MM.1S (cell line): ENCODE measurements around the gene BCAP31.
A peak's percentile ranks its signal among the peaks of the same experiment; 100 is the strongest.

Source experiments
- DNase-seq: peaks from one replicate; pipeline ENCODE4 v3.0.0-alpha.2; 2015
- H2AFZ ChIP-seq: fragments of 300-600 bp; sonication (generic); 2 replicates; pipeline ENCODE4 v1.6.0; 2016; ENCODE audit warnings: antibody characterized with exemption, low read length
- H3F3A ChIP-seq: fragments of 300-600 bp; sonication (generic); 2 replicates; pipeline ENCODE4 v1.6.1; 2016; ENCODE audit warnings: mild to moderate bottlenecking, antibody characterized with exemption, low read length, moderate library complexity, mixed read lengths; ENCODE audit not compliant: insufficient read depth
- H3K27ac ChIP-seq: fragments of 300-600 bp; sonication (generic); 2 replicates; pipeline ENCODE4 v1.5.1; 2016; ENCODE audit warnings: mild to moderate bottlenecking, low read length
- H3K27me3 ChIP-seq: fragments of 300-600 bp; sonication (generic); replicated peaks from 2 replicates; pipeline ENCODE4 v1.6.0; 2016; ENCODE audit warnings: low read length; ENCODE audit not compliant: insufficient read depth
- H3K36me3 ChIP-seq: fragments of 300-600 bp; sonication (generic); replicated peaks from 2 replicates; pipeline ENCODE4 v1.6.1; 2016; ENCODE audit warnings: mild to moderate bottlenecking, low read length, mixed read lengths; ENCODE audit not compliant: insufficient read depth
- H3K4me1 ChIP-seq: fragments of 300-600 bp; sonication (generic); 2 replicates; pipeline ENCODE4 v1.6.1; 2016; ENCODE audit warnings: low read length, mixed read lengths
- H3K4me2 ChIP-seq: fragments of 300-600 bp; sonication (generic); 2 replicates; pipeline ENCODE4 v1.6.0; 2016; ENCODE audit warnings: low read depth, low read length
- H3K4me3 ChIP-seq: fragments of 300-600 bp; sonication (generic); 2 replicates; pipeline ENCODE4 v1.5.1; 2016; ENCODE audit warnings: low read length, mixed read lengths
- H3K79me2 ChIP-seq: fragments of 300-600 bp; sonication (generic); 2 replicates; pipeline ENCODE4 v1.6.1; 2016; ENCODE audit warnings: mixed run types, low read length, mixed read lengths
- H3K9ac ChIP-seq: fragments of 300-600 bp; sonication (generic); 2 replicates; pipeline ENCODE4 v1.6.1; 2016; ENCODE audit warnings: low read length, mixed read lengths
- H3K9me2 ChIP-seq: fragments of 300-600 bp; sonication (generic); replicated peaks from 2 replicates; pipeline ENCODE4 v1.6.1; 2016; ENCODE audit warnings: mild to moderate bottlenecking, low read length, mixed read lengths; ENCODE audit not compliant: insufficient read depth
- H3K9me3 ChIP-seq: fragments of 300-600 bp; sonication (generic); replicated peaks from 2 replicates; pipeline ENCODE4 v1.6.1; 2016; ENCODE audit warnings: mild to moderate bottlenecking, low read length, mixed read lengths; ENCODE audit not compliant: insufficient read depth
- H4K20me1 ChIP-seq: fragments of 300-600 bp; sonication (generic); 2 replicates; pipeline ENCODE4 v1.6.1; 2016; ENCODE audit warnings: mild to moderate bottlenecking, low read length, moderate library complexity, mixed read lengths; ENCODE audit not compliant: insufficient read depth
- EZH2 ChIP-seq: fragments of 300-600 bp; sonication (generic); optimal IDR thresholded peaks from 2 replicates; pipeline ENCODE3; 2017; ENCODE audit warnings: low read depth, mild to moderate bottlenecking, antibody characterized with exemption, low read length, mixed read lengths
- EZH2phosphoT487 ChIP-seq: fragments of 300-600 bp; sonication (generic); IDR thresholded peaks from 2 replicates; pipeline ENCODE4 v1.6.1; 2018; ENCODE audit warnings: antibody characterized with exemption, low read length
- TF ChIP-seq, protein P1 (sequence below): fragments of 300-600 bp; sonication (generic); IDR thresholded peaks from 2 replicates; pipeline ENCODE4 v1.5.1; 2016; ENCODE audit warnings: antibody characterized with exemption, low read length, mixed read lengths

The BCAP31 gene

DNA sequence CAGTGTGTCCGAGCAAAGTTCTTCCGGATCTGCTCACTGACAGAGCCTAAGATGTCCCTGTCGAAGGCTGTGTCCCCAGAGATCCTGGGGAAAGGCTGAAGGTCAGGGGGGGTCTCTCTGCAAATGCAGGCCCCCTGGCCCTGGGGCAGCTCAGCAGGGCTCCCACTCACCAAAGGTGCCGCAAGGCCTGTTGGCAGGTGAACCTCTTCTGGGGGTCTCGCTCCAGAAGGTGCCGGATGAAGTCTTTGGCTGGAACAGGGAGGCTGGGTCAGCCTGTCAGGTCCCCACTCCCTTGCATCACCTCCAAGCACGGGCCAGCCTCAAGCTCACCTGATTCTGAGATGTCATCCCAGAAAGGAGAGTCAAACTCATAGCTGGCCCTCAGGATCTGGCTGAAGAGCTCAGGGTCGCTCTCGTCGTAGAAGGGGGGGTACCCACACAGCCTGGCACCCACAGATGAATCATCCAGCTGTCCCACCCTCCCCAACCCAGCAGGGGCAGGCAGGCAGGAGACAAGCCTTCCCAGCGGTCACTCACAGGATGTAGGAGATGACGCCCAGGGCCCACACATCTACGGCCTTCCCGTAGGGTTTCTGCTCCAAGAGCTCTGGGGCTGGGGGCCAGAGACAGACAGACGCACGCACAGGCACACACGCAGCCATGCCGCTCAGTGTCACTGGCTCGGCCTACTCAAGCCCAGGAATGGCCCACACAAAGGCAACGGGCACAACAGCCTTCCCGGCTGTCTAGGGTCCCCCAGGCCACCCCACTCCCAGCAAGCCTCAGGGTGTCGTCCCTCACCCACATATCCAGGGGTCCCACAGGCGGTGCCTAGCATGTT, 53.2 kb downstream of the BCAP31 start:
- no peaks in the 10 kb centered on the region for H3F3A ChIP-seq

DNA sequence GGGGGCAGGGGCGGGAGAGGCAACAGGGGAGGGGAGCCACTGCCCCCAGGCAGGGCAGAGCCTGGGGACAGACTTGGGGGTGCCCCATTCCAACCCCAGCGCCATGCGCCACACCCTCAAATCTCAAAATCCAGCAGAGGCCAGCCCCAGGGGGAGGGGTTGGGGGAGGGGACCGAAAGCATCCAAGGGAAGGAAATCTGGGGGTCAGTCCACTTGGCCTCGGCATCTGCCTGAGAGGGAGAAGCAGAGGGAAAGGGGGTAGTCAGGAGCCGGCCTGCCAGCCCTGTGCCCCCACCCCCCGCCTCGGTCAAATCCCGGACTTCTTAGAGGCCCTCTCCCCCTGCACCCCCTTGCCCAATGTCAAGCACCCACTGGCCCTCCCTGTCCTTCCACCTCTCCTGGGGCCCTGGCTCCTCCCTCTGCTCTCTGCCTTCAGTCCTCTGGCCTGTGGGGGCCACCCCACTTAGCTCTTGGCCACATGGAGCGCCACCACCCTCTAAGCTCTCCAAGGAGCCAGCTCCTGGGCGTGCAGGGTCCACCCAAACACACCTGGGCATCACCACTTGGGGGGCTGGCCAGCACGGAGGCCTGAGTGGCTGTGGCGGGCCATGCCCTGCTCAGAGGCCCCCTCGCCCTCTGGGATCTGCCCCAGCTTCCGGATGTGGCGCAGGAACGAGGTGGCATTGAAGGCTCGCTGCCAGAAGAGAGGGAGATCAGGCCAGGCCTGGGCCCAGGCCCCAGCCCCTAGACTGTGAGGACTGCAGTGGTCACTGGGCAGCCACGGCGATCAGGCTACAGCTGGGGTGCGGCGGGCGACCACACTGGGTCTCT, 54.1 kb downstream of the BCAP31 start:
- no peaks in the 10 kb centered on the region for H3K4me1 ChIP-seq
- no peaks in the 10 kb centered on the region for H4K20me1 ChIP-seq
- TF ChIP-seq EZH2phosphoT487 (no peak), EZH2 (no peak)
- TF ChIP-seq, protein P1, sequence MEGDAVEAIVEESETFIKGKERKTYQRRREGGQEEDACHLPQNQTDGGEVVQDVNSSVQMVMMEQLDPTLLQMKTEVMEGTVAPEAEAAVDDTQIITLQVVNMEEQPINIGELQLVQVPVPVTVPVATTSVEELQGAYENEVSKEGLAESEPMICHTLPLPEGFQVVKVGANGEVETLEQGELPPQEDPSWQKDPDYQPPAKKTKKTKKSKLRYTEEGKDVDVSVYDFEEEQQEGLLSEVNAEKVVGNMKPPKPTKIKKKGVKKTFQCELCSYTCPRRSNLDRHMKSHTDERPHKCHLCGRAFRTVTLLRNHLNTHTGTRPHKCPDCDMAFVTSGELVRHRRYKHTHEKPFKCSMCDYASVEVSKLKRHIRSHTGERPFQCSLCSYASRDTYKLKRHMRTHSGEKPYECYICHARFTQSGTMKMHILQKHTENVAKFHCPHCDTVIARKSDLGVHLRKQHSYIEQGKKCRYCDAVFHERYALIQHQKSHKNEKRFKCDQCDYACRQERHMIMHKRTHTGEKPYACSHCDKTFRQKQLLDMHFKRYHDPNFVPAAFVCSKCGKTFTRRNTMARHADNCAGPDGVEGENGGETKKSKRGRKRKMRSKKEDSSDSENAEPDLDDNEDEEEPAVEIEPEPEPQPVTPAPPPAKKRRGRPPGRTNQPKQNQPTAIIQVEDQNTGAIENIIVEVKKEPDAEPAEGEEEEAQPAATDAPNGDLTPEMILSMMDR, result no peak
- H3K36me3 ChIP-seq, result no peaks in the 10 kb centered on the region
- H3F3A ChIP-seq, result no peaks in the 10 kb centered on the region
- H3K9me2 ChIP-seq, result no peaks in the 10 kb centered on the region
- H3K9ac ChIP-seq, result no peak overlapping the region
- H3K4me3 ChIP-seq, result no peak overlapping the region
- H3K9me3 ChIP-seq, result no peaks in the 10 kb centered on the region
- H3K27ac ChIP-seq, result no peak overlapping the region
- peaks cover 23% of the 10 kb centered on the region for H3K27me3 ChIP-seq
- H2AFZ ChIP-seq, result no peak overlapping the region
- H3K4me2 ChIP-seq, result no peak overlapping the region
- DNase-seq, result no peak
- no peaks in the 10 kb centered on the region for H3K79me2 ChIP-seq

More for the DNA sequence above, 53.2 kb downstream of the BCAP31 start:
- peaks cover 15% of the 10 kb centered on the region for H3K27me3 ChIP-seq
- no peaks in the 10 kb centered on the region for H3K9me2 ChIP-seq
- DNase-seq, result no peak
- no peaks in the 10 kb centered on the region for H3K9me3 ChIP-seq
- H4K20me1 ChIP-seq, result no peaks in the 10 kb centered on the region
- no peak overlapping the region for H3K9ac ChIP-seq
- no peak overlapping the region for H3K4me3 ChIP-seq
- no peak overlapping the region for H3K4me2 ChIP-seq
- no peaks in the 10 kb centered on the region for H3K36me3 ChIP-seq
- no peak overlapping the region for H2AFZ ChIP-seq
- TF ChIP-seq, protein P1, result no peak
- TF ChIP-seq EZH2, result no peak
- TF ChIP-seq EZH2phosphoT487, result no peak
- no peak overlapping the region for H3K27ac ChIP-seq
- H3K79me2 ChIP-seq, result no peaks in the 10 kb centered on the region
- H3K4me1 ChIP-seq, result no peaks in the 10 kb centered on the region

DNA sequence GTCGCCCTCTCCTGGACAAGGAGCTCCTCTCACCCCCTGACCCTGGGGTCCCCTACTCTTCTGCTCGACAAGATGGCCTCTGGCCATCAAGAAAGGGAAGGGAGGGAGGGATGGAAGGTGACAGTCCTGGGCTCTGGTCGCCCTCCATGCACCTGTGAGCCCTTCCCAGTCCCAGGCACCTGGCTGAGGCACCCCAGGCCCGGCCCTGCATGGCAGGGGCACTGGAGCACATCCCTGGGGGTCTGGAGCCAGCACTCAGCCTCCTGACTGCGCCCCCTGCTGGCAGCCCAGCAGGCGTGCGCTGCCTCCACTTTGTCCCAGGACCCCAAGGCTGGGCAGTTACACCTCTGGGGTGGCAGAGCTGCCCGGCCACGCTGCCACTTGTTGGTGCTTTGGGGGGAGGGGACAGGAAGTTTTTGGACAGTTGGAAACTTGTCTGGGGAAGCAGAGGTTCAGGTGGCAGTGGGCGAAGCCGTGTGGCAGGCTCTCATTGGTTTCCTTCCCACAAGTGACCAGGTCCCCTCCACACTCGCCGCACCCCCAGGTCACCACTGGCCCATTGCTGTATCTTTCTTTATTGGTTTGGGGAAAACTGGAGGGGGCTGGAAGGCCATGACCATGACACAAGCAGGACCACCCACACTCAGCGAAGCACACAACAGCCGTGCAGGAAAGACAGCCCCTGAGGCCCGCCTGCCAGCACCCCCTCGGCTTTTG, 54.9 kb downstream of the BCAP31 start:
- Histone ChIP-seq H3K36me3 (no peaks in the 10 kb centered on the region), H3F3A (no peaks in the 10 kb centered on the region), H3K4me3 (no peak overlapping the region), H3K4me1 (no peaks in the 10 kb centered on the region), H3K9ac (no peak overlapping the region), H3K79me2 (no peaks in the 10 kb centered on the region), H3K9me3 (no peaks in the 10 kb centered on the region), H3K27ac (no peak overlapping the region), H3K4me2 (no peak overlapping the region), H3K9me2 (no peaks in the 10 kb centered on the region), H4K20me1 (no peaks in the 10 kb centered on the region), H2AFZ (no peak overlapping the region), H3K27me3 (peaks cover 31% of the 10 kb centered on the region)
- DNase-seq, result peak; percentile 10
- TF ChIP-seq, protein P1, result peak; percentile 69
- TF ChIP-seq EZH2phosphoT487, result no peak
